HepG2 (cell line): ENCODE results near the gene MND1. TPM values are rescaled to one million over a fixed set of nuclear protein-coding genes. Genes with fewer than 3 reads are reported as not detected.

Experiments used
- ATAC-seq: fragments of 200-7000 bp; cut with Tn5 transposase; 3 replicates; pipeline ENCODE4 v1.9.1; 2020; ENCODE audit warnings: mild to moderate bottlenecking, moderate library complexity
- BruUV-seq: library from RNA; stranded (reverse); fragments of 400-500 nt; replicated peaks from 2 replicates; lab custom pipeline; 2021; lab: Mats Ljungman, UMichigan
- CTCF ChIA-PET: fragments of 300-600 bp; formaldehyde crosslinking; extraction: SDS; loops from one replicate; lab custom pipeline; 2021; ENCODE audit warnings: low total read pairs, inconsistent platforms, low intra/inter-chr PET ratio; lab: Yijun Ruan, JAX
- POLR2A ChIA-PET: fragments of 350-600 bp; sonication (Branson Sonifier 250); formaldehyde crosslinking; loops from one replicate; lab custom pipeline; 2020; ENCODE audit warnings: antibody characterized with exemption, inconsistent platforms; lab: Yijun Ruan, JAX
- DNase-seq: peaks from one replicate; pipeline ENCODE4 v3.0.0-alpha.2; 2015; ENCODE audit warnings: low spot score
- FAIRE-seq: peaks from 3 replicates; lab custom pipeline; 2011; peaks lifted over from hg19 to GRCh38; lab: Jason Lieb, UNC
- H2AFZ ChIP-seq: one replicate; pipeline ENCODE4 v1.6.1; 2011; ENCODE audit warnings: low read length, inconsistent platforms
- H3K27ac ChIP-seq: fragments of 300-600 bp; 3 replicates; pipeline ENCODE4 v1.8.0; 2011; ENCODE audit warnings: mixed run types, mild to moderate bottlenecking, mixed read lengths, low read length, inconsistent platforms; ENCODE audit not compliant: insufficient read depth; ENCODE audit errors: extremely low read length
- H3K27me3 ChIP-seq, 2 experiments: fragments of 200-600 bp in 1 of 2; 2 replicates in 1 of 2; 3 replicates in 1 of 2; pipeline versions ENCODE4 v1.6.0 to v1.8.0; 2011; ENCODE audit warnings: low read length in 2 of 2, mild to moderate bottlenecking in 2 of 2, moderate library complexity in 2 of 2, inconsistent platforms in 1 of 2; ENCODE audit not compliant: insufficient read depth in 2 of 2, control insufficient read depth in 1 of 2
- H3K36me3 ChIP-seq, 2 experiments: fragments of 200-600 bp in 1 of 2; replicated peaks in 1 of 2; 2 replicates in 1 of 2; 3 replicates in 1 of 2; pipeline versions ENCODE4 v1.5.1 to v1.8.0; 2011; ENCODE audit warnings: low read length in 2 of 2, inconsistent platforms in 1 of 2; ENCODE audit not compliant: insufficient read depth in 2 of 2, control insufficient read depth in 1 of 2
- H3K4me1 ChIP-seq: 2 replicates; pipeline ENCODE4 v1.5.1; 2012; ENCODE audit warnings: low read length, inconsistent platforms; ENCODE audit not compliant: insufficient read depth
- H3K4me2 ChIP-seq: 2 replicates; pipeline ENCODE4 v1.6.0; 2011; ENCODE audit warnings: low read depth, low read length, inconsistent platforms
- H3K4me3 ChIP-seq, 3 experiments: fragments of 200-600 bp in 1 of 3; sonication (generic), shearing (Covaris generic) in 1 of 3; replicated peaks in 1 of 3; 2 replicates each; pipeline ENCODE4 v1.5.1; 2011 to 2016; ENCODE audit warnings: low read length in 3 of 3, inconsistent platforms in 2 of 3, low read depth in 2 of 3, mild to moderate bottlenecking in 2 of 3, control low read depth in 1 of 3, mixed read lengths in 1 of 3; ENCODE audit not compliant: insufficient read depth in 1 of 3
- H3K79me2 ChIP-seq: one replicate; pipeline ENCODE4 v1.6.1; 2011; ENCODE audit warnings: low read length, inconsistent platforms; ENCODE audit not compliant: insufficient read depth
- H3K9ac ChIP-seq: 2 replicates; pipeline ENCODE4 v1.6.0; 2011; ENCODE audit warnings: mild to moderate bottlenecking, low read depth, low read length, inconsistent platforms; ENCODE audit not compliant: insufficient read depth
- H3K9me3 ChIP-seq: 2 replicates; pipeline ENCODE4 v1.5.1; 2012; ENCODE audit warnings: mild to moderate bottlenecking, low read length
- H4K20me1 ChIP-seq: 2 replicates; pipeline ENCODE4 v1.6.0; 2011; ENCODE audit warnings: inconsistent platforms, mild to moderate bottlenecking, low read length, moderate library complexity; ENCODE audit not compliant: insufficient read depth
- ARNT2 ChIP-seq: sonication (generic); formaldehyde crosslinking; IDR thresholded peaks from 2 replicates; pipeline ENCODE4 v1.8.0; 2022; ENCODE audit warnings: mild to moderate bottlenecking, low read depth, missing genetic modification reagents, moderate library complexity
- CBX2 ChIP-seq, 2 experiments: fragments of 200-600 bp in 1 of 2; sonication (generic); formaldehyde crosslinking in 1 of 2; IDR thresholded peaks; 2 replicates each; pipeline versions ENCODE4 v1.7.0 to v1.8.1; 2018 to 2022; ENCODE audit warnings: low read depth in 2 of 2, low read length in 1 of 2, mild to moderate bottlenecking in 1 of 2, missing genetic modification reagents in 1 of 2
- MEIS1 ChIP-seq: sonication (generic); formaldehyde crosslinking; IDR thresholded peaks from 2 replicates; pipeline ENCODE4 v1.9.0; 2021; ENCODE audit warnings: mild to moderate bottlenecking, missing genetic modification reagents, moderate library complexity, borderline replicate concordance
- SNAPC4 ChIP-seq: sonication (generic); formaldehyde crosslinking; IDR thresholded peaks from 2 replicates; pipeline ENCODE4 v1.4.0; 2020; ENCODE audit warnings: mild to moderate bottlenecking, missing genetic modification reagents
- TEAD2 ChIP-seq: sonication (generic); formaldehyde crosslinking; IDR thresholded peaks from 2 replicates; pipeline ENCODE4 v1.9.0; 2021; ENCODE audit warnings: missing genetic modification reagents
- ZNF12 ChIP-seq: sonication (generic); formaldehyde crosslinking; IDR thresholded peaks from 2 replicates; pipeline ENCODE4 v1.5.0; 2020; ENCODE audit warnings: missing genetic modification reagents
- ZNF207 ChIP-seq: fragments of 450-650 bp; IDR thresholded peaks from 2 replicates; pipeline ENCODE4 v1.6.1; 2016; ENCODE audit warnings: antibody characterized with exemption, borderline replicate concordance
- ZNF432 ChIP-seq: sonication (generic); formaldehyde crosslinking; IDR thresholded peaks from 2 replicates; pipeline ENCODE4 v1.5.0; 2020; ENCODE audit warnings: missing genetic modification reagents, mild to moderate bottlenecking, borderline replicate concordance
- ZNF619 ChIP-seq: sonication (generic); formaldehyde crosslinking; IDR thresholded peaks from 2 replicates; pipeline ENCODE4 v1.4.0; 2020; ENCODE audit warnings: mild to moderate bottlenecking, missing genetic modification reagents
- ZNF740 ChIP-seq: sonication (generic); formaldehyde crosslinking; IDR thresholded peaks from 2 replicates; pipeline ENCODE4 v1.4.0; 2020; ENCODE audit warnings: missing genetic modification reagents
- ZZZ3 ChIP-seq: sonication (generic); formaldehyde crosslinking; IDR thresholded peaks from 2 replicates; pipeline ENCODE4 v1.4.0; 2020; ENCODE audit warnings: missing genetic modification reagents, mild to moderate bottlenecking, borderline replicate concordance
- WGBS: methylation state at CpG from one replicate; pipeline ENCODE4 v1.1.6; 2017; ENCODE audit warnings: low lambda C conversion rate; 5-methylcytosine and 5-hydroxymethylcytosine counted together
- in situ Hi-C: cut with HindIII; loops from 2 replicates; pipeline ENCODE4 v1.10.0; 2017; ENCODE audit warnings: low pct_unique_long_range_greater_than_20kb; ENCODE audit not compliant: extremely low pct_ligation_motif_present
- intact Hi-C: fragments of 100-400 bp; cut with micrococcal nuclease; formaldehyde crosslinking; loops from one replicate; pipeline ENCODE4 v1.10.0; 2022; ENCODE audit not compliant: unreplicated experiment
- polyA plus RNA-seq, 8 experiments: library from polyadenylated mRNA; depleted of rRNA in 3 of 8; stranded (reverse) in 7 of 8; unstranded in 1 of 8; fragments of >200 nt; fragmentation: Illumina TruSeq in 4 of 8; extraction: Trizol in 4 of 8; gene quantifications; 2 replicates each; pipeline versions ENCODE4 v1.2.1 to v1.2.3, GENCODE V29; 2011 to 2016; ENCODE audit warnings: low read depth in 4 of 8, missing spikeins in 1 of 8, mixed read lengths in 1 of 8; ENCODE audit not compliant: insufficient read depth in 1 of 8
- total RNA-seq, 5 experiments: library from RNA; depleted of rRNA; stranded (reverse); fragments of >200 nt; fragmentation: Illumina TruSeq; extraction: Trizol; gene quantifications; 2 replicates each; pipeline ENCODE4 v1.2.3, GENCODE V29; 2016; ENCODE audit warnings: low read depth in 1 of 5

MND1 gene
- total and polyA plus RNA-seq, 2 of the 13 experiments (the other 11 are each of a cell fraction or from before 2014, with no cell fraction given) = 4.8 to 30.7 TPM

- H3K4me1 ChIP-seq = no peaks in the 10 kb centered on the region
- intact Hi-C loops = no loop called here
- DNase-seq (no peak), ATAC-seq (no peak), FAIRE-seq (no peak)
- H3K36me3 ChIP-seq = no peaks in the 10 kb centered on the region
- H3K79me2 ChIP-seq = no peaks in the 10 kb centered on the region
- TF ChIP-seq ZNF619 (CRISPR knock-in tag) (no peak), MEIS1 (CRISPR knock-in tag) (no peak), TEAD2 (CRISPR knock-in tag) (no peak), ZNF432 (CRISPR knock-in tag) (no peak), ARNT2 (CRISPR knock-in tag) (no peak), SNAPC4 (no peak), CBX2 (IDR thresholded peaks at IDR 0.05; ENCODE audit: low read depth, low read length) (no peak), CBX2 (CRISPR knock-in tag; IDR thresholded peaks at IDR 0.05; ENCODE audit: low read depth) (no peak), ZNF740 (CRISPR knock-in tag) (no peak), ZNF12 (CRISPR knock-in tag) (no peak), ZZZ3 (CRISPR knock-in tag) (no peak), ZNF207 (no peak)
- POLR2A ChIA-PET = no interaction called here
- no peaks in the 10 kb centered on the region for H3K27me3 ChIP-seq
- 87% methylated on average over 3 of the region's 3 CpGs for WGBS
- CTCF ChIA-PET = no interaction called here
- no peak overlapping the region for H3K27ac ChIP-seq
- no TSS peak for BruUV-seq
- no peak overlapping the region for H3K4me3 ChIP-seq
- H2AFZ ChIP-seq = no peak overlapping the region
- no peaks in the 10 kb centered on the region for H4K20me1 ChIP-seq
- no peaks in the 10 kb centered on the region for H3K9me3 ChIP-seq
- in situ Hi-C loops = no loop called here
- H3K9ac ChIP-seq = no peak overlapping the region
- no peak overlapping the region for H3K4me2 ChIP-seq
Observed at GRCh38 chr4:153421941-153422340, 77.5 kb downstream of the MND1 start.
